PC-3 (cell line): ENCODE data around the gene AIRE. TPM values are rescaled to one million over a fixed set of nuclear protein-coding genes. Genes with fewer than 3 reads are reported as not detected.

Source experiments
- ATAC-seq: fragments of 200-7000 bp; cut with Tn5 transposase; 2 replicates; pipeline ENCODE4 v1.9.1; 2020; ENCODE audit warnings: mild to moderate bottlenecking, moderate library complexity
- BruUV-seq: library from RNA; stranded (reverse); fragments of 400-500 nt; replicated peaks from 2 replicates; lab custom pipeline; 2021; lab: Mats Ljungman, UMichigan
- CTCF ChIA-PET: fragments of 300-600 bp; sonication (Branson Sonifier 250); formaldehyde crosslinking; loops from one replicate; lab custom pipeline; 2022; ENCODE audit warnings: antibody characterized with exemption; lab: Charles Lee
- POLR2A ChIA-PET: fragments of 300-600 bp; sonication (Branson Sonifier 250); formaldehyde crosslinking; loops from one replicate; lab custom pipeline; 2022; ENCODE audit warnings: antibody characterized with exemption; ENCODE audit not compliant: unreplicated experiment; lab: Charles Lee
- DNase-seq: peaks from one replicate; pipeline ENCODE4 v3.0.0-alpha.2; 2015
- H2AFZ ChIP-seq: fragments of 300-600 bp; sonication (generic); 2 replicates; pipeline ENCODE4 v1.6.0; 2016; ENCODE audit warnings: antibody characterized with exemption, low read length
- H3F3A ChIP-seq: fragments of 300-600 bp; sonication (generic); one replicate; pipeline ENCODE4 v1.6.0; 2017; ENCODE audit warnings: antibody characterized with exemption, low read length, control low read depth, mild to moderate bottlenecking; ENCODE audit not compliant: unreplicated experiment
- H3K27ac ChIP-seq: fragments of 300-600 bp; sonication (generic); 2 replicates; pipeline ENCODE4 v1.5.1; 2016; ENCODE audit warnings: mild to moderate bottlenecking, low read length
- H3K27me3 ChIP-seq: fragments of 300-600 bp; sonication (generic); 2 replicates; pipeline ENCODE4 v1.6.1; 2016; ENCODE audit warnings: low read length, mixed read lengths
- H3K36me3 ChIP-seq: fragments of 300-600 bp; sonication (generic); 2 replicates; pipeline ENCODE4 v1.6.1; 2016; ENCODE audit warnings: low read depth, mixed run types, low read length, mixed read lengths
- H3K4me1 ChIP-seq: fragments of 300-600 bp; sonication (generic); 2 replicates; pipeline ENCODE4 v1.5.1; 2016; ENCODE audit warnings: low read length; ENCODE audit not compliant: insufficient read depth
- H3K4me2 ChIP-seq: fragments of 300-600 bp; sonication (generic); 2 replicates; pipeline ENCODE4 v1.6.0; 2016; ENCODE audit warnings: low read length
- H3K4me3 ChIP-seq: fragments of 300-600 bp; sonication (generic); 2 replicates; pipeline ENCODE4 v1.5.1; 2016; ENCODE audit warnings: mild to moderate bottlenecking, low read length, mixed read lengths
- H3K79me2 ChIP-seq: fragments of 300-600 bp; sonication (generic); 2 replicates; pipeline ENCODE4 v1.6.1; 2017; ENCODE audit warnings: low read length, mixed read lengths
- H3K9ac ChIP-seq: fragments of 300-600 bp; sonication (generic); 2 replicates; pipeline ENCODE4 v1.6.0; 2016; ENCODE audit warnings: mild to moderate bottlenecking, low read length
- H3K9me2 ChIP-seq: fragments of 300-600 bp; sonication (generic); replicated peaks from 2 replicates; pipeline ENCODE4 v1.6.1; 2016; ENCODE audit warnings: mixed run types, low read length, mixed read lengths
- H3K9me3 ChIP-seq: fragments of 300-600 bp; sonication (generic); 2 replicates; pipeline ENCODE4 v1.6.1; 2016; ENCODE audit warnings: low read length, mixed read lengths
- H4K20me1 ChIP-seq: fragments of 300-600 bp; sonication (generic); 2 replicates; pipeline ENCODE4 v1.6.1; 2016; ENCODE audit warnings: low read length, mixed read lengths
- CTCF ChIP-seq: fragments of 300-600 bp; sonication (generic); conservative IDR thresholded peaks from 2 replicates; pipeline ENCODE4 v1.5.1; 2017; ENCODE audit warnings: antibody characterized with exemption, low read depth, mild to moderate bottlenecking, low read length
- EZH2 ChIP-seq: fragments of 300-600 bp; sonication (generic); IDR thresholded peaks from one replicate; pipeline ENCODE4 v1.6.1; 2017; ENCODE audit warnings: antibody characterized with exemption, mild to moderate bottlenecking, low read length; ENCODE audit not compliant: unreplicated experiment
- EZH2phosphoT487 ChIP-seq: fragments of 300-600 bp; sonication (generic); IDR thresholded peaks from 2 replicates; pipeline ENCODE4 v1.6.1; 2018; ENCODE audit warnings: mild to moderate bottlenecking, antibody characterized with exemption, low read length, borderline replicate concordance
- intact Hi-C: fragments of 100-400 bp; cut with micrococcal nuclease; formaldehyde crosslinking; loops from 2 replicates; pipeline ENCODE4 v1.9.0; 2023
- total RNA-seq: library from RNA; depleted of rRNA; stranded (reverse); fragments of >200 nt; gene quantifications from 2 replicates; pipeline ENCODE4 v1.2.3, GENCODE V29; 2014

Gene AIRE
- total RNA-seq, 1 experiment from 2014 or later: not detected

GRCh38 chr21:44337449-44337848 is 51.8 kb downstream of the AIRE start:
- POLR2A ChIA-PET: no interaction called here

GRCh38 chr21:44337941-44338895 is 52.5 kb downstream of the AIRE start:
- Histone ChIP-seq H2AFZ (peak overlapping the region; percentile 45), H3K36me3 (no peaks in the 10 kb centered on the region; the same call in 1 of the 2 replicates), H4K20me1 (no peaks in the 10 kb centered on the region), H3F3A (peaks cover 5% of the 10 kb centered on the region), H3K9me2 (no peaks in the 10 kb centered on the region), H3K4me1 (peaks cover 13% of the 10 kb centered on the region), H3K9me3 (no peaks in the 10 kb centered on the region), H3K79me2 (no peaks in the 10 kb centered on the region), H3K27ac (peak overlapping the region; percentile 17), H3K4me2 (peak overlapping the region; percentile 76), H3K27me3 (no peaks in the 10 kb centered on the region), H3K4me3 (peak overlapping the region; percentile 57), H3K9ac (no peak overlapping the region)
- POLR2A ChIA-PET: interaction anchor here (0.6 to 1.1 kb wide), 5 partner anchors 13 to 1307 kb away, joined by 3 to 5 read pairs (median 3); no protein-coding TSS in a partner anchor
- CTCF ChIA-PET: no interaction called here
- no TSS peak for BruUV-seq
- intact Hi-C loops: loop anchor here (5.0 to 10.0 kb wide), 2 partner anchors 89 to 117 kb away; partner anchors contain the start of gene LRRC3
- TF ChIP-seq EZH2phosphoT487 (no peak), CTCF (peak; percentile 53; the same call in 1 of the 2 replicates), EZH2 (no peak)
- ATAC-seq (peak; percentile 43), DNase-seq (peak; percentile 66)

More at GRCh38 chr21:44337449-44337848, 51.8 kb downstream of the AIRE start:
- no peaks in the 10 kb centered on the region; the same call in 1 of the 2 replicates for H3K36me3 ChIP-seq
- no peaks in the 10 kb centered on the region for H3K79me2 ChIP-seq
- no peak for TF ChIP-seq CTCF
- TF ChIP-seq EZH2phosphoT487: no peak
- TF ChIP-seq EZH2: no peak
- CTCF ChIA-PET: no interaction called here
- peaks cover 5% of the 10 kb centered on the region for H3F3A ChIP-seq
- no peaks in the 10 kb centered on the region for H3K9me3 ChIP-seq
- H3K4me1 ChIP-seq: peaks cover 13% of the 10 kb centered on the region
- H3K4me2 ChIP-seq: peak overlapping the region; percentile 76; the same call in 1 of the 2 replicates
- intact Hi-C loops: loop anchor here (5.0 to 10.0 kb wide), 2 partner anchors 90 to 117 kb away; partner anchors contain the start of gene LRRC3
- ATAC-seq: no peak
- no peak overlapping the region for H2AFZ ChIP-seq
- no peak overlapping the region for H3K27ac ChIP-seq
- H4K20me1 ChIP-seq: no peaks in the 10 kb centered on the region
- no peak for DNase-seq
- BruUV-seq: TSS peak; percentile 27
- no peak overlapping the region for H3K9ac ChIP-seq
- H3K9me2 ChIP-seq: no peaks in the 10 kb centered on the region
- no peaks in the 10 kb centered on the region for H3K27me3 ChIP-seq
- no peak overlapping the region for H3K4me3 ChIP-seq
